ENCODE results near the gene HBZ. TPM values are rescaled to one million over a fixed set of nuclear protein-coding genes. Genes with fewer than 3 reads are reported as not detected.
A peak's percentile ranks its signal among the peaks of the same experiment; 100 is the strongest.
"Not testable (repeated sequence)": the region's sequence is repeated elsewhere in the genome, so short reads cannot be mapped to it uniquely, and the experiment has no call there.

The HBZ gene
- total RNA-seq, 2 experiments from 2014 or later = not detected

DNA sequence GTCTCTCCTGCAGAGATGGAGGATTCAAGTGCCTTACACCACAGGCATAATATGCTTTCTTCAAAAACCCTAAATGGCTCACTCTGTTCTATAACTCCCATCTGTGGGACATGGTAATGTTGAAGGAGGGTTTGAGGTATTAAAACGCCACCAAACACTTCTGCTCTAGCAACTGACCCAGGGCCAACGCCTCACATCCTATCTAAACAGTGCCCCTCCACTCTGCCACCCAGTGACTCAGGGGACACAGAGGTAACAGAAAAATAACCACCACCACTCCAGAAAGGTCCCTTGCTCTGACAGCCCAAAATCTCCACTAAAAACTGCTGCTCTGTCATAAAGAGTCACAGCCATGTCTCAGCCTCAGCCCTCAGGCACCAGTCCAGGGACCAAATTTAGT, 31.7 kb upstream of the HBZ start:
- Mint-ChIP-seq H3K27ac (no peak overlapping the region), H3K4me3 (no peak overlapping the region), H3K4me1 (ENCODE audit: low read depth) (peaks cover 11% of the 10 kb centered on the region), H3K27me3 (no peaks in the 10 kb centered on the region), H3K36me3 (ENCODE audit: low read depth) (peaks cover 41% of the 10 kb centered on the region), H3K9me3 (no peaks in the 10 kb centered on the region)
- ChIA-PET POLR2A (no interaction called here), CTCF (no interaction called here)
- Histone ChIP-seq H3K9me3 (ENCODE audit: control insufficient read depth in 1 of 2, insufficient read depth in 1 of 2, low read length in 2 of 2) (no peaks in the 10 kb centered on the region), H3K4me1 (ENCODE audit: insufficient read depth, low read length) (peaks cover 5% of the 10 kb centered on the region), H3K27ac (ENCODE audit: low read depth in 1 of 2, low read length in 2 of 2) (no peak overlapping the region), H3K27me3 (ENCODE audit: control insufficient read depth in 1 of 2, insufficient read depth in 2 of 2, low read length in 2 of 2) (no peaks in the 10 kb centered on the region), H3K4me3 (ENCODE audit: low read length) (no peak overlapping the region), H3K36me3 (ENCODE audit: insufficient read depth, low read length) (peaks cover 6% of the 10 kb centered on the region)
- ATAC-seq (ENCODE audit: poor library complexity) (no peak), DNase-seq (no peak)
- TF ChIP-seq, protein P1, sequence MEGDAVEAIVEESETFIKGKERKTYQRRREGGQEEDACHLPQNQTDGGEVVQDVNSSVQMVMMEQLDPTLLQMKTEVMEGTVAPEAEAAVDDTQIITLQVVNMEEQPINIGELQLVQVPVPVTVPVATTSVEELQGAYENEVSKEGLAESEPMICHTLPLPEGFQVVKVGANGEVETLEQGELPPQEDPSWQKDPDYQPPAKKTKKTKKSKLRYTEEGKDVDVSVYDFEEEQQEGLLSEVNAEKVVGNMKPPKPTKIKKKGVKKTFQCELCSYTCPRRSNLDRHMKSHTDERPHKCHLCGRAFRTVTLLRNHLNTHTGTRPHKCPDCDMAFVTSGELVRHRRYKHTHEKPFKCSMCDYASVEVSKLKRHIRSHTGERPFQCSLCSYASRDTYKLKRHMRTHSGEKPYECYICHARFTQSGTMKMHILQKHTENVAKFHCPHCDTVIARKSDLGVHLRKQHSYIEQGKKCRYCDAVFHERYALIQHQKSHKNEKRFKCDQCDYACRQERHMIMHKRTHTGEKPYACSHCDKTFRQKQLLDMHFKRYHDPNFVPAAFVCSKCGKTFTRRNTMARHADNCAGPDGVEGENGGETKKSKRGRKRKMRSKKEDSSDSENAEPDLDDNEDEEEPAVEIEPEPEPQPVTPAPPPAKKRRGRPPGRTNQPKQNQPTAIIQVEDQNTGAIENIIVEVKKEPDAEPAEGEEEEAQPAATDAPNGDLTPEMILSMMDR (IDR thresholded peaks at IDR 0.05) = no peak
- intact Hi-C loops (cut with DNase I, micrococcal nuclease) = no loop called here

DNA sequence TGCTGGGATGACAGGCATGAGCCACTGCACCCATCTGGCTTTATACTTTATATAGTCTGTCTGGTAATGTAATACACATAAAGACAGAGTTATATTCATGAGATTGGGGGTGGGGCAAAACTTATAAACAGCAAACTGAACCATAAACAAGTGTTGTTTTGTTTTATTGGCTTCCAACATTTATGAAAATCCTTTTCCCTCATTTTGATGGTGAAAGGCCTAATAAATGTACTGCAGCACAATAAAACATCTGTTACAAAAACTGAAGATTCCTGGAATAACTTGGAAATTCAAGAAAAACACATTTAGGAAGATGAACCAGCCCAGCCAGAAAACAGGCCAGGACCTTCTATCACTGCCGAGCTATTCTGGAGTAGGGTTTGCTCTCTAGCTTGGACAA, 30.1 kb upstream of the HBZ start:
- peaks cover 2% of the 10 kb centered on the region for H3K36me3 ChIP-seq (ENCODE audit: insufficient read depth, low read length)

DNA sequence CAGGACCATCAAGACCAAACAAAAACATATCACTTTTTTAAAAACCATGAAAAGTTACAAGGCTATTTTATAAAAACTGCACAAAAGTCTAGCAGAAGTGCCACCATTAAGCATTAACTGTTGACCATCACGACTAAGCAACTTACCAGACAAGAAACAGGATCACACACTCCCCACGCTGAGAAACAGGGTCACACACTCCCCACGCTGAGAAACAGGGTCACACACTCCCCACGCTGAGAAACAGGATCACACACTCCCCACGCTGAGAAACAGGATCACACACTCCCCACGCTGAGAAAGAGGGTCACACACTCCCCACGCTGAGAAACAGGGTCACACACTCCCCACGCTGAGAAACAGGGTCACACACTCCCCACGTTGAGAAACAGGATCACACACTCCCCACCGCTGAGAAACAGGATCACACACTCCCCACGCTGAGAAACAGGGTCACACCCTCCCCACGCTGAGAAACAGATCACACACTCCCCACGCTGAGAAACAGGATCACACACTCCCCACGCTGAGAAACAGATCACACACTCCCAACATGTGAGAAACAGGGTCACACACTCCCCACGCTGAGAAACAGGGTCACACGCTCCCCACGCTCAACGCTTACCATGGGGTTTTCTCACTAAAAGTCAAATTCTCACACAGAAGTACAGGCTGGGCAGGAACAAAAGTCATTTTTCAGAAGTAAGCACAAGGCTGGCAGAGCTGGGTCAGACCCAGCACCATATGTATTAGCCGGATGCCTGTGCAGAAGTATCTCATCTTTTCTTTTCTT, 28.7 kb upstream of the HBZ start:
- H3K27ac ChIP-seq (ENCODE audit: low read depth in 1 of 2, low read length in 2 of 2); H3K27ac Mint-ChIP-seq; CTCF ChIA-PET; H3K4me1 ChIP-seq (ENCODE audit: insufficient read depth, low read length); H3K27me3 Mint-ChIP-seq; H3K4me3 Mint-ChIP-seq; H3K4me3 ChIP-seq (ENCODE audit: low read length); H3K27me3 ChIP-seq (ENCODE audit: control insufficient read depth in 1 of 2, insufficient read depth in 2 of 2, low read length in 2 of 2); intact Hi-C loops (cut with DNase I, micrococcal nuclease); H3K9me3 ChIP-seq (ENCODE audit: control insufficient read depth in 1 of 2, insufficient read depth in 1 of 2, low read length in 2 of 2); H3K4me1 Mint-ChIP-seq (ENCODE audit: low read depth); ATAC-seq (ENCODE audit: poor library complexity); H3K36me3 ChIP-seq (ENCODE audit: insufficient read depth, low read length); H3K9me3 Mint-ChIP-seq: not testable (repeated sequence)
- peaks cover 23% of the 10 kb centered on the region for H3K36me3 Mint-ChIP-seq (ENCODE audit: low read depth)
- DNase-seq = peak in 3 of 14 experiments; percentile 15 to 57 (median 32)
- POLR2A ChIA-PET = interaction anchor here (0.6 kb wide), 1 partner anchor 66 kb away, joined by 3 read pairs; no protein-coding TSS in a partner anchor

More for the DNA sequence above, 30.1 kb upstream of the HBZ start:
- DNase-seq (no peak), ATAC-seq (ENCODE audit: poor library complexity) (no peak)
- TF ChIP-seq, protein P1 (IDR thresholded peaks at IDR 0.05) = no peak
- intact Hi-C loops (cut with DNase I, micrococcal nuclease) = loop anchor here in 1 of 2 experiments (1.0 kb wide), 1 partner anchor 236 kb away; no protein-coding TSS in a partner anchor
- Mint-ChIP-seq H3K9me3 (no peaks in the 10 kb centered on the region), H3K4me3 (no peak overlapping the region), H3K36me3 (ENCODE audit: low read depth) (peaks cover 31% of the 10 kb centered on the region), H3K27me3 (no peaks in the 10 kb centered on the region), H3K27ac (no peak overlapping the region), H3K4me1 (ENCODE audit: low read depth) (peaks cover 11% of the 10 kb centered on the region)
- Histone ChIP-seq H3K27ac (ENCODE audit: low read depth in 1 of 2, low read length in 2 of 2) (no peak overlapping the region), H3K4me3 (ENCODE audit: low read length) (no peak overlapping the region), H3K4me1 (ENCODE audit: insufficient read depth, low read length) (peaks cover 5% of the 10 kb centered on the region), H3K27me3 (ENCODE audit: control insufficient read depth in 1 of 2, insufficient read depth in 2 of 2, low read length in 2 of 2) (no peaks in the 10 kb centered on the region), H3K9me3 (ENCODE audit: control insufficient read depth in 1 of 2, insufficient read depth in 1 of 2, low read length in 2 of 2) (no peaks in the 10 kb centered on the region)
- ChIA-PET CTCF (no interaction called here), POLR2A (no interaction called here)
